Heart right ventricle (tissue), 16 donors: ENCODE measurements around the gene ARMH1. TPM values are rescaled to one million over a fixed set of nuclear protein-coding genes. Genes with fewer than 3 reads are reported as not detected.

Source experiments
- ATAC-seq, 8 donors: fragments of 200-7000 bp; cut with Tn5 transposase; one replicate each; pipeline ENCODE4 v1.9.1; 2020; ENCODE audit warnings: mild to moderate bottlenecking in 8 of 8, moderate library complexity in 8 of 8, moderate number of reproducible peaks in 1 of 8
- DNase-seq, 2 donors: peaks; one replicate each; pipeline ENCODE4 v3.0.0-alpha.2; 2020
- H3K27ac ChIP-seq, 10 donors: fragments of 200-600 bp; sonication (generic) in 2 of 10; one replicate each; pipeline versions ENCODE4 v1.5.0 to v1.8.0; 2020 to 2022; ENCODE audit warnings: mild to moderate bottlenecking in 3 of 10
- H3K27me3 ChIP-seq, 7 donors: fragments of 200-600 bp; one replicate each; pipeline ENCODE4 v1.8.0; 2021 to 2022; ENCODE audit warnings: mild to moderate bottlenecking in 2 of 7
- H3K36me3 ChIP-seq, 9 donors: fragments of 200-600 bp; sonication (generic) in 1 of 9; one replicate each; pipeline versions ENCODE4 v1.5.0 to v1.8.0; 2020 to 2022; ENCODE audit warnings: mild to moderate bottlenecking in 2 of 9
- H3K4me1 ChIP-seq, 9 donors: fragments of 200-600 bp; sonication (generic) in 1 of 9; one replicate each; pipeline versions ENCODE4 v1.5.0 to v1.8.0; 2020 to 2022; ENCODE audit warnings: mild to moderate bottlenecking in 4 of 9
- H3K4me3 ChIP-seq, 10 donors: fragments of 200-600 bp; sonication (generic) in 2 of 10; one replicate each; pipeline versions ENCODE4 v1.5.0 to v1.8.0; 2020 to 2022; ENCODE audit warnings: mild to moderate bottlenecking in 7 of 10, moderate library complexity in 2 of 10
- H3K9me3 ChIP-seq, 11 donors: fragments of 200-600 bp in 10 of 11; sonication (generic) in 2 of 11; one replicate each; pipeline versions ENCODE4 v1.5.0 to v1.8.0; 2013 to 2022; ENCODE audit warnings: mild to moderate bottlenecking in 2 of 11, control low read depth in 1 of 11, moderate library complexity in 1 of 11
- CTCF ChIP-seq, 9 donors: fragments of 200-600 bp; sonication (generic) in 2 of 9; IDR thresholded peaks; one replicate each; pipeline versions ENCODE4 v1.5.0 to v1.8.0; 2021 to 2022; ENCODE audit warnings: antibody characterized with exemption in 9 of 9, mild to moderate bottlenecking in 5 of 9, moderate library complexity in 1 of 9
- WGBS, 2 donors: extraction: QIAGEN DNeasy Blood & Tissue Kit; methylation state at CpG; one replicate each; pipeline ENCODE4 v1.1.7; 2013; ENCODE audit warnings: inconsistent platforms in 1 of 2; 5-methylcytosine and 5-hydroxymethylcytosine counted together
- intact Hi-C, 10 donors: fragments of 100-400 bp; cut with DNase I; formaldehyde crosslinking; loops; one replicate each; pipeline versions ENCODE4 v1.11.1 to v1.14.2; 2022
- polyA plus RNA-seq, 2 donors: library from polyadenylated mRNA; stranded (reverse); fragments of 200-250 nt; gene quantifications; one replicate each; pipeline ENCODE4 v1.2.3, GENCODE V29; 2013
- total RNA-seq, 10 donors: library from RNA; stranded (reverse); fragmentation: NEBNext Ultra II Directional in 3 of 10; extraction: Animal tissue kit (Norgen Biotek cat#: 25700) in 3 of 10; gene quantifications; one replicate each; pipeline versions ENCODE4 v1.2.1 to v1.2.4, GENCODE V29; 2021 to 2023
- donor health status: Arrhythmogenic right ventricular cardiomyopathy.
- donor health status: ischemic (EF 13 %, LVEDD 7.1; RV severe dilation, severe dysfunction).
- donor health status: healthy with polysubstance abuse.
- donor health status: DM: no; HTN: yes; CAD: no.
- donor health status: DM: no; HTN: no; CAD: no.
- donor health status: ischemic (EF 25% LVEDD 6.9; RV normal size, moderate dysfunction).
- donor health status: ischemic (EF 25% LVEDD 5.7; RV mildly dilated, moderate dysfunction).
- donor health status: healthy.
- donor health status: DM: yes; HTN: yes; CAD: no.
- donor health status: Ischemic cardiomyopathy.
- donor health status: ischemic (EF 35%, LVEDD 5.7; RV mildly dilated, moderate dysfunction).
- donor health status: nonischemic (EF 11% LVEDD 7.7; RV severe dilation, severe dysfunction).
- donor health status: DM: yes; HTN: yes; CAD: no.
- donor health status: PGD.
- donor health status: ischemic (EF 29% LVEDD 5.4; RV normal size, mild dysfunction).
- donor health status: nonischemic (EF 23%, LVEDD 6.1; RV moderate dilation, normal function).

The ARMH1 gene
- total and polyA plus RNA-seq, 12 donors: 0.62 to 3.3 (median 1.1) TPM; not detected in 5

- no peak for TF ChIP-seq CTCF (IDR thresholded peaks at IDR 0.05)
- Histone ChIP-seq H3K4me3 (peak overlapping the region; percentile 51 to 76 (median 62)), H3K9me3 (no peaks in the 10 kb centered on the region), H3K27me3 (no peaks in the 10 kb centered on the region), H3K4me1 (peaks cover 4 to 62% (median 28%) of the 10 kb centered on the region in 9 donors), H3K36me3 (peaks cover 0 to 7% (median 0%) of the 10 kb centered on the region in 9 donors), H3K27ac (peak overlapping the region in 9 of 10 donors; percentile 90 to 96 (median 93))
- 76 to 81% methylated on average over 14 of the region's 14 CpGs for WGBS, 2 donors
- intact Hi-C loops: loop anchor here in 1 of 10 donors (5.0 kb wide), 1 partner anchor 41 kb away; no protein-coding TSS in a partner anchor
- DNase-seq (no peak), ATAC-seq (no peak)
Observed at GRCh38 chr1:44672961-44673674, 1.4 kb upstream of the ARMH1 start.

GRCh38 chr1:44673675-44674112, 820 bp upstream of the ARMH1 start:
- Histone ChIP-seq H3K9me3 (no peaks in the 10 kb centered on the region), H3K4me3 (peak overlapping the region; percentile 51 to 76 (median 62)), H3K27ac (peak overlapping the region; percentile 76 to 96 (median 92)), H3K4me1 (peaks cover 4 to 66% (median 30%) of the 10 kb centered on the region in 9 donors), H3K27me3 (no peaks in the 10 kb centered on the region), H3K36me3 (peaks cover 0 to 7% (median 0%) of the 10 kb centered on the region in 9 donors)
- no peak for TF ChIP-seq CTCF (IDR thresholded peaks at IDR 0.05)
- ATAC-seq: peak in 5 of 8 donors; percentile 0 to 5 (median 1)
- DNase-seq: no peak
- 1% methylated on average over 16 of the region's 16 CpGs for WGBS, 2 donors
- intact Hi-C loops: loop anchor here in 1 of 10 donors (5.0 kb wide), 1 partner anchor 41 kb away; no protein-coding TSS in a partner anchor

- no peak for ATAC-seq
- no peak for DNase-seq
- Histone ChIP-seq H3K27ac (peak overlapping the region in 9 of 10 donors; percentile 90 to 96 (median 93)), H3K4me1 (peaks cover 4 to 70% (median 30%) of the 10 kb centered on the region in 9 donors), H3K36me3 (no peaks in the 10 kb centered on the region), H3K4me3 (peak overlapping the region in 9 of 10 donors; percentile 51 to 76 (median 62)), H3K27me3 (no peaks in the 10 kb centered on the region), H3K9me3 (no peaks in the 10 kb centered on the region)
- TF ChIP-seq CTCF (IDR thresholded peaks at IDR 0.05): no peak
- intact Hi-C loops: no loop called here
- 85 to 89% methylated on average over 7 of the region's 7 CpGs for WGBS, 2 donors
Observed at GRCh38 chr1:44675186-44675585, 672 bp downstream of the ARMH1 start.

GRCh38 chr1:44676484-44677200, 2.1 kb downstream of the ARMH1 start:
- no peak for DNase-seq
- Histone ChIP-seq H3K36me3 (no peaks in the 10 kb centered on the region), H3K4me3 (no peak overlapping the region), H3K27me3 (no peaks in the 10 kb centered on the region), H3K4me1 (peaks cover 4 to 64% (median 30%) of the 10 kb centered on the region in 9 donors), H3K27ac (peak overlapping the region in 7 of 10 donors; percentile 21 to 96 (median 53)), H3K9me3 (no peaks in the 10 kb centered on the region)
- 77% methylated on average over 5 of the region's 5 CpGs for WGBS, 2 donors
- ATAC-seq: no peak
- intact Hi-C loops: no loop called here
- TF ChIP-seq CTCF (IDR thresholded peaks at IDR 0.05): no peak
